ENCODE measurements around the gene AMFR. TPM values are rescaled to one million over a fixed set of nuclear protein-coding genes. Genes with fewer than 3 reads are reported as not detected.

The AMFR gene
- total RNA-seq, 1 donor from 2014 or later: 66.4 TPM

- no peaks in the 10 kb centered on the region for H3K4me1 Mint-ChIP-seq
- H3K9me3 Mint-ChIP-seq: no peaks in the 10 kb centered on the region
- no peaks in the 10 kb centered on the region for H3K27me3 Mint-ChIP-seq (ENCODE audit: low read depth)
- TF ChIP-seq, protein P1, sequence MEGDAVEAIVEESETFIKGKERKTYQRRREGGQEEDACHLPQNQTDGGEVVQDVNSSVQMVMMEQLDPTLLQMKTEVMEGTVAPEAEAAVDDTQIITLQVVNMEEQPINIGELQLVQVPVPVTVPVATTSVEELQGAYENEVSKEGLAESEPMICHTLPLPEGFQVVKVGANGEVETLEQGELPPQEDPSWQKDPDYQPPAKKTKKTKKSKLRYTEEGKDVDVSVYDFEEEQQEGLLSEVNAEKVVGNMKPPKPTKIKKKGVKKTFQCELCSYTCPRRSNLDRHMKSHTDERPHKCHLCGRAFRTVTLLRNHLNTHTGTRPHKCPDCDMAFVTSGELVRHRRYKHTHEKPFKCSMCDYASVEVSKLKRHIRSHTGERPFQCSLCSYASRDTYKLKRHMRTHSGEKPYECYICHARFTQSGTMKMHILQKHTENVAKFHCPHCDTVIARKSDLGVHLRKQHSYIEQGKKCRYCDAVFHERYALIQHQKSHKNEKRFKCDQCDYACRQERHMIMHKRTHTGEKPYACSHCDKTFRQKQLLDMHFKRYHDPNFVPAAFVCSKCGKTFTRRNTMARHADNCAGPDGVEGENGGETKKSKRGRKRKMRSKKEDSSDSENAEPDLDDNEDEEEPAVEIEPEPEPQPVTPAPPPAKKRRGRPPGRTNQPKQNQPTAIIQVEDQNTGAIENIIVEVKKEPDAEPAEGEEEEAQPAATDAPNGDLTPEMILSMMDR (conservative IDR thresholded peaks at IDR 0.05): no peak
- H3K4me3 Mint-ChIP-seq: no peak overlapping the region
- H3K36me3 Mint-ChIP-seq (ENCODE audit: low read depth): no peaks in the 10 kb centered on the region
- DNase-seq (ENCODE audit: low read depth, low spot score): no peak
- peak overlapping the region; percentile 17 for H3K27ac Mint-ChIP-seq (ENCODE audit: unreplicated experiment)
Measured at GRCh38 chr16:56349711-56350161, 75.6 kb downstream of the AMFR start.

DNA sequence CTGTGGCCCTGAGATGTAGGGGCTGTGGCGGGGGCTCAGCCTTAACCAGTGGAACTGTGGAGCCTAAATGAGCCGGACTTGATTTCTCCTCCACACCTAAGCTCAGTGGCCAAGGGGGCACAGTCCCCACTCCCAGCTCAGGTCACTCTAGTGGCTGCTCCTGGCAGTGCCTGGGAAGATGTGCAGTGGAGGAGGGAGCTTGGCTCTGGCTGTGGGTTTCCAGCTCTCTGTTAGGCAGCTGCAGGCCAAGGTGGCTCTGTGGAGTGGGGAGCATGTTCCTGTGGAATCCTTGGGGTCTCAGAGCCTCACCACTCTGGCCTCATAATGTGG is 76.3 kb downstream of the AMFR start:
- TF ChIP-seq, protein P1 (conservative IDR thresholded peaks at IDR 0.05): no peak
- H3K4me1 Mint-ChIP-seq: no peaks in the 10 kb centered on the region
- no peak for DNase-seq (ENCODE audit: low read depth, low spot score)
- H3K4me3 Mint-ChIP-seq: no peak overlapping the region
- no peaks in the 10 kb centered on the region for H3K36me3 Mint-ChIP-seq (ENCODE audit: low read depth)
- H3K27ac Mint-ChIP-seq (ENCODE audit: unreplicated experiment): no peak overlapping the region
- no peaks in the 10 kb centered on the region for H3K27me3 Mint-ChIP-seq (ENCODE audit: low read depth)
- H3K9me3 Mint-ChIP-seq: no peaks in the 10 kb centered on the region

- DNase-seq (ENCODE audit: low read depth, low spot score): no peak
- H3K36me3 Mint-ChIP-seq (ENCODE audit: low read depth): no peaks in the 10 kb centered on the region
- no peak overlapping the region for H3K27ac Mint-ChIP-seq (ENCODE audit: unreplicated experiment)
- H3K27me3 Mint-ChIP-seq (ENCODE audit: low read depth): no peaks in the 10 kb centered on the region
- H3K4me3 Mint-ChIP-seq: no peak overlapping the region
- TF ChIP-seq, protein P1 (conservative IDR thresholded peaks at IDR 0.05): no peak
- no peaks in the 10 kb centered on the region for H3K9me3 Mint-ChIP-seq
- no peaks in the 10 kb centered on the region for H3K4me1 Mint-ChIP-seq
Measured at GRCh38 chr16:56348168-56349085, 76.9 kb downstream of the AMFR start.

- no peak for DNase-seq (ENCODE audit: low read depth, low spot score)
- no peak overlapping the region for H3K27ac Mint-ChIP-seq (ENCODE audit: unreplicated experiment)
- no peaks in the 10 kb centered on the region for H3K36me3 Mint-ChIP-seq (ENCODE audit: low read depth)
- H3K27me3 Mint-ChIP-seq (ENCODE audit: low read depth): no peaks in the 10 kb centered on the region
- H3K4me1 Mint-ChIP-seq: no peaks in the 10 kb centered on the region
- no peaks in the 10 kb centered on the region for H3K9me3 Mint-ChIP-seq
- TF ChIP-seq, protein P1 (conservative IDR thresholded peaks at IDR 0.05): no peak
- H3K4me3 Mint-ChIP-seq: no peak overlapping the region
Measured at GRCh38 chr16:56347670-56348069, 77.7 kb downstream of the AMFR start.

- no peak for DNase-seq (ENCODE audit: low read depth, low spot score)
- no peaks in the 10 kb centered on the region for H3K27me3 Mint-ChIP-seq (ENCODE audit: low read depth)
- H3K36me3 Mint-ChIP-seq (ENCODE audit: low read depth): no peaks in the 10 kb centered on the region
- TF ChIP-seq, protein P1 (conservative IDR thresholded peaks at IDR 0.05): no peak
- H3K4me1 Mint-ChIP-seq: no peaks in the 10 kb centered on the region
- H3K27ac Mint-ChIP-seq (ENCODE audit: unreplicated experiment): no peak overlapping the region
- H3K4me3 Mint-ChIP-seq: no peak overlapping the region
- H3K9me3 Mint-ChIP-seq: no peaks in the 10 kb centered on the region
Measured at GRCh38 chr16:56347166-56347565, 78.2 kb downstream of the AMFR start.
